HG03159 (cell line): ENCODE measurements around the gene ROBO2.

ENCODE experiments used
- ATAC-seq: cut with Tn5 transposase; IDR thresholded peaks from one replicate; pipeline ENCODE4 v1.9.1; 2021; ENCODE audit warnings: mild to moderate bottlenecking, moderate library complexity; ENCODE audit not compliant: unreplicated experiment

ROBO2 gene

GRCh38 chr3:77254967-77255831 is 215.3 kb downstream of the ROBO2 start:
- peak; percentile 82 for ATAC-seq

DNA sequence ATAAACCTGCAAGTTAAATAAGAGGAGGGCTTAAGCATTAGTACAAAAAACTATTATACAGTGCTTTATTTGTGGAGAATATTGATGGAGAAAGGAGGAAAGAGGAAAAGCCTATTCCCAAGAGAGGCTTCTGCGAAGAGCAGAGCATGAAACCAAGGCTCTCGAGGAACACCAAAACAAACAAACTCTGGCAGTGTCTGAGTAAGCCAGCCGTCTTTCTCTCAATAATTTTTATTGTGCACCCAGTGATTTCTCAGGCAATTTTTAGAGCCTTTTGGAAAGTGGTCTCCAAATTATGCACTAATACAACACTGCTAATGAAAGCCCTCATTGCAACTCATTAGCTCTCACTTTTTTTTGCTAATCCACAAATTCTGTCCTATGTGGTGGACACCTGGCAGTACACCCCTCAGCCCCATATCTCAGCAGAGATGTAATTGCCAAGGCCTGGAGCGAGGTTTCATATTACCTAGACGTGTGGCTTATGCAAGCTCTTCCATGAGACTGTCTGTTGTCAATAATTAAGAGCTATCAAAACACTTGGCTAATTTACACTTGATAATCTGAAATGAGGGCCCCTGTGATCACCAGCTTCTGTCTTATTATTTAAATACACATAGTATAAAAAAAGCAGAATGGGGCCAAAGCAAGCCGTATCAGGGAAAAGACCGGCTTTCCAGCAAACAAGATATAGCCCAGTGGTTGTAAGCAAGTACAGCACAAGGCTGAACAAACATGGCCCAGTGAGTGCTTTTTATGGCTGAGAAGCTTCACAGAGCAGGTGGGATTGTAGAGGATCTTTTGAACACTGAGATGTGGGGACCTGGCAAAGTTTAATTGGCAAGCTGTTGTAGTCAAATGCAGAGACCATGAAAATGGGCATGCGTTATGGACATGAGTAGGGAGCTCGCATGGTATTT is 216.9 kb downstream of the ROBO2 start:
- no peak for ATAC-seq

DNA sequence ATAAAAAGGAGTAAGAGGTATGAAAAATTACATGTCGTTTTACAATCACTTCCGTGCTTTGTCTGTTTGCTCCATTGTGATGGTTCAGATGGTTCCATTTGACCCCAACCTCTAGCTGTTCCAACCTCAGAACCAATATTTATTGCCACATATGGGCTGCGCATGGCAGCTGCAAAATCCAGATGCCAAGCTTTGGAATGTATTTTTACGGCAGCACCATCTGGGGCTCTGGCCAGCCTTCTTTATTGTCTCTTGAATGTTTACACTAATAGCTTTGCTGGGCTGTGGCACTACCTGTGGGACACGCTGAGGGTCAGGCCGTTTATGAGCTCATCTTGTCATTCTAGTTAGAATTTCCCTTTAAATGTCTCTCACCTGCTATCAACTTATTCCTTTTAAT is 219.8 kb downstream of the ROBO2 start:
- no peak for ATAC-seq

GRCh38 chr3:77262361-77262760 is 222.5 kb downstream of the ROBO2 start:
- ATAC-seq, result no peak

- no peak for ATAC-seq
These were observed 227.7 kb downstream of the ROBO2 start for GRCh38 chr3:77267589-77267988.

DNA sequence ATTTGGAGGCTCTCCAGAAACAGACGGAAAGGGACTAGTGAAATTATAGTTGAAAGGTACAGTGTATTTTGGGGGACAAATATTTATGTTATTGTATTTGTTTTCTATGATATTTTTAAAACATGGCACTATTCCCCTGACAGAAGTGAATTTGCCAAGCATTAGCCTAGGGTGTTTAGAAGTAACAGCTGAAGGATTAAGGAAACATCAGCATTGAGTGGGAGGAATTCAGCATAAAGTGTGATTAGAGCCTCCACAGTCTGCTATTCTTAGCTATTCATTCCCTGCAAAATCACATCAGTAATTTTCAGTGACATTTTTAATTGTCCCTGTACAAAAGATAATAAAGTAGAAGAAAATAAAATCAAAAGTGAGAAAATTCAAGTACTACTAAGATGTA is 231.4 kb downstream of the ROBO2 start:
- ATAC-seq, result no peak

DNA sequence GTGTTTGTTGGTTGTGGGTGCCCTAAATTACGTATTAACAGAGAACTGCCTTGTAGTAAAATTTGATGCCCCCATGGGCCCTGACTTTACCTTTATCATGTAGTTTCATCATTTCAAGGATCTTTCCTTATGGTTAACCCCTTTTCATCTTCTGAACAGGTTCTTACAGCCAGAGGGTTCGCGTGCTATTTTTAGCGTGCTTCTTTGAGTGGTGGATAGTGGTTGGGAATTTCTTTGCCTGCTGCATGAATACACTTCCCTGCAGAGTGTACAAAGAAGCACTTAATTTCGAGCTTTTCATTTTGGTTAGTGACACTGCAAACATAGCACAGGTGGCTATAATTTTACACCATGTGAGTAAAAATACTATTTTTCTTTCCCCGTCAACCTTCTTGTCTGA is 231.8 kb downstream of the ROBO2 start:
- ATAC-seq, result no peak

DNA sequence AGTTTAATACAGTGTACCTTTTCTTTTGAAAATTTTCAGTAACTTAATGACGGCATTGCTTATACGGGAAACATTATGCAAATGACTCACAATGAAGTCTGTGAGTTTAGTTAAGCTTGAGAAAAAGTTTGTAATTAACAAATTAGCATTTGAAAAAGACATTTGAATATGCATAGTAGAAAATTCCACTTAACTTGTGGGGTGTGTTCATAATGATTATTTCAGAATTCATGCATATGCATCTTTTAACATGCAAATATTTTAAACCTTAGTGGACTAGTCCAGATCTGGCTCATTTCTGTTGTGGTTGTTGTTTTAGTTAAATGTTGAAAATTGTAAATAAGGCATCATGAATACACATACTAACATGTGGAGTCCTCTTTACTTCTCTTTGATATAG is 239.4 kb downstream of the ROBO2 start:
- ATAC-seq, result no peak

GRCh38 chr3:77281721-77282120 is 241.8 kb downstream of the ROBO2 start:
- ATAC-seq, result no peak

DNA sequence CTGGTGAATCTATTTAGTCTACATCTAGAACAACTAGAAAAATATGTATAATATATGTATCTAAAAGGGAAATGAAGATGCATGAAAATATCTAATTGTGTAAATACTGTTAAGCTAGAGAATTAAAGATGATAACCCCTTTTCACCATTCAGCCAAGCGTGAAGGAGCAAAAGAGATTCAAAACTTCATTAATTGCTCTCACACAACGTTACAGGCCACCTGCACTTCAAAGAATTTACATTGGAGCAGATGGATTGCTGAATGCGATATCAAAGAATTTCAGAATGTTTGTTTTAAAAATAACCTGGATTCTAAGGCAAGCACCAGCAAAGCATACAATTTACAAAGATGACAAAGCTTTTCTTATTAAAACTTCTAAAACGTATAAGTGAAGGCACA is 243.2 kb downstream of the ROBO2 start:
- no peak for ATAC-seq

DNA sequence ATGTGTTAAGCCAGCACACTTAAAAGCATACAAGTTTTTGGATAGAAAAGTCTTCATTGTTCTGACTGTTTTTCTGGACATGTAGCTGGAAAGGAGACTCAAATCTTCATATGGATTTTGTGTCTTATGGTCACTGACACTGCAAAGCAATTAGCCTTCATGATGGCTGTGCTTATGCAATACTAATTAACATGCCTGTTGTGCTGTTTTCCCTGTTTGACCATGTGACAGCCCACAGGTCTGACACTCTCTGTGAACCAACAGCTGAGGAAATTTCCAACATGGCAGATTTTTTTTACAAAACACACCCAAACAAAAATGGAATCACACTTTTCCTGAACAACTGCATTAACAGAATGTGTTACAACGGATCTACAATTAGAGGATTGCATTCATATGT is 248.4 kb downstream of the ROBO2 start:
- ATAC-seq, result no peak

DNA sequence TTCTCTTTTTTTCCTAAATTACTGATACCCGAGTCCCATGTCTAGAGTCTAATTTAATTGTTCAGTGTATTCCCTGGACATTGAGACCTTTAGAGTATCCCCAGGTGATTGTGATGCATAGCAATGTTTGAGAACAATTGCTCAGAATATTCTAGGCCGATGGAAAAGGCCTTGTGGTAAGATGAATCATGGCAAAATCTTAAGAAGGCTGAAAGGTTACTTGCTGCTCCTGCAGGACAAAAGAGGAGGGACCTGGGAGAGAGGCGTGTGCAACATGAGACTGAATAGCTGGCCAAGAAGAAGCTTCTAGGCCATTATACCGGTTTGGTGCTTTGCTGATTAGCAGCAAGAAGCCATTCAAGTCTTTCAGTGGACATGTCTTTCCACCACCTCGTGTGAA is 256.6 kb downstream of the ROBO2 start:
- no peak for ATAC-seq

- no peak for ATAC-seq
These were observed 258.5 kb downstream of the ROBO2 start for GRCh38 chr3:77298417-77298816.

GRCh38 chr3:77303955-77304699 is 264.2 kb downstream of the ROBO2 start:
- no peak for ATAC-seq

DNA sequence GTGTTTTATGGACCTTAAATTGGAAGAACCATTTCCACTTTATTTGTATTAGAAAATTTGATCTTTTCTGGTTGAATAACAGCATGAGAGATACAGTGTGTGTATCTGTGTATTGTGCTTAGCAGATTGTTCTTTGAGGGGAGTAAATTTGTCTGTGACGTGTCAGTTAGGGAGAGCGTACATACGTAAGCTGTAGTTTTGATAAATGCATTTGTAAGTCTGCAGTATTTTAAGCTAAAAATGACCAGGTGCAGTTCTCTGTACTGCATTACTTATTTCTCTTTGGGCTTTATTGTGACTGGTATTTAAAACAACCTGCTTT is 264.8 kb downstream of the ROBO2 start:
- no peak for ATAC-seq

DNA sequence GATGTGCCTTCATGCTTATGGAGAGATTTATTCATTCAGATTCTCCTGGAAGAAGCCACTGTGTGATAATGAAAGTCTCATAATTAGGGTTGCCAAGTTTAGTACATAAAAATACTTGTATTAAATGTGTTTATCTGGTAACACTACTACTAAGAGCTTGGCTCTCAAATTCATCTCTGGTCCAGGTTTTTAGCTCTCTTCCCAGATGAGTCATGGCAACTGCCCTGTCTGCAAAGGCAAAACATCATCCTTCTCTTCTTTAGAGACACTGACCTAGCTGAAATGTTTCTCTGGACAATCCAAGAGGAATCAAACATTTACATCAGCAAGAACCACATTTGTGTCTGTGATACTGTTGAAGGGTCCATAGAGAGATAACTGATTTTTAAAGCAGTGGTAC is 269.6 kb downstream of the ROBO2 start:
- no peak for ATAC-seq

GRCh38 chr3:77313843-77314242 is 273.9 kb downstream of the ROBO2 start:
- ATAC-seq, result no peak

DNA sequence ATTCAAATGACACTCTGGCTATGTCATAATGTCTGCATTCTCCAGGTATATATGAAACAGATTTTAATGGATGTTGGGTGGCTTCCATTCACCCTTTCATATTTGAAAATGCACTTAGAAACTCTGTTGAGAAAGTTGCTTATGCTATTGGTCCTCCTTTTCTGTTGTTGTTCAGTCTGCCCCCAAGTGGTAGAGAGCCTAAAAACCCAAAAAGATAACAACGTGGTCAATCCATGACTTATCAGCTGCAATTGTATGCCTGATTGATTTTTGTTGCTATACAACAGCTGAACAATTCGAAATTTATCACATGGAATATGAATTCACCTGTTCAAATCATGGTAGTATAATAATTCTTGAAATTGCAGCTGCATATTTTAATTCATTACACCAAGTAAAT is 279.8 kb downstream of the ROBO2 start:
- ATAC-seq, result no peak

- ATAC-seq, result no peak
These were observed 280.6 kb downstream of the ROBO2 start for GRCh38 chr3:77320514-77320913.

- no peak for ATAC-seq
These were observed 281.7 kb downstream of the ROBO2 start for GRCh38 chr3:77321646-77322045.

GRCh38 chr3:77323626-77324025 is 283.7 kb downstream of the ROBO2 start:
- ATAC-seq, result no peak
